ENCODE data around the gene FHOD3. TPM values are rescaled to one million over a fixed set of nuclear protein-coding genes. Genes with fewer than 3 reads are reported as not detected.

Gene FHOD3
- total and polyA plus RNA-seq, 2 of the 13 experiments (the other 11 are each of a cell fraction or from before 2014, with no cell fraction given), result 0.07 TPM; not detected in 1

GRCh38 chr18:36828630-36829361 lies 531.3 kb downstream of the FHOD3 start, which contains the start of the genes KIAA1328 and TPGS2 (continued):
- TF ChIP-seq ATRX (CRISPR knock-in tag; IDR thresholded peaks at IDR 0.05; ENCODE audit: borderline replicate concordance) (no peak), SPEN (CRISPR knock-in tag; IDR thresholded peaks at IDR 0.05; ENCODE audit: low read depth) (peak; percentile 76), NFYB (CRISPR knock-in tag; IDR thresholded peaks at IDR 0.05) (peak; percentile 68), PPARG (CRISPR knock-in tag; conservative IDR thresholded peaks at IDR 0.05) (peak; percentile 38; the same call in 1 of the 2 replicates), POLR2A (IDR thresholded peaks at IDR 0.05; ENCODE audit: insufficient read depth in 1 of 2, low read depth in 2 of 2, low read length in 2 of 2) (peak in 1 of 2 experiments; percentile 67), ATF1 (CRISPR knock-in tag; IDR thresholded peaks at IDR 0.05) (no peak), THAP9 (CRISPR knock-in tag; IDR thresholded peaks at IDR 0.05; ENCODE audit: borderline replicate concordance) (peak; percentile 69; the same call in 1 of the 2 replicates), BCLAF1 (IDR thresholded peaks at IDR 0.05) (no peak), ZNF589 (CRISPR knock-in tag; conservative IDR thresholded peaks at IDR 0.05) (peak; percentile 78), TARDBP (CRISPR knock-in tag; IDR thresholded peaks at IDR 0.05) (peak; percentile 46; the same call in 1 of the 2 replicates), JUN (CRISPR knock-in tag; IDR thresholded peaks at IDR 0.05) (no peak), ZNF143 (CRISPR knock-in tag; IDR thresholded peaks at IDR 0.05) (peak; percentile 88), PAXIP1 (CRISPR knock-in tag; conservative IDR thresholded peaks at IDR 0.05) (peak; percentile 9; the same call in 1 of the 2 replicates), FLYWCH1 (CRISPR knock-in tag; IDR thresholded peaks at IDR 0.05) (no peak), KDM5A (IDR thresholded peaks at IDR 0.05; ENCODE audit: borderline replicate concordance, low read length) (peak; percentile 43; the same call in 1 of the 2 replicates), ZNF362 (CRISPR knock-in tag; IDR thresholded peaks at IDR 0.05; ENCODE audit: borderline replicate concordance) (no peak), CHD2 (IDR thresholded peaks at IDR 0.05; ENCODE audit: low read depth, low read length) (peak; percentile 65), ONECUT2 (CRISPR knock-in tag; IDR thresholded peaks at IDR 0.05) (peak; percentile 2; the same call in 1 of the 2 replicates)

All from HepG2 (cell line).